HEK293T (cell line): Measurements from ENCODE around the gene CSGALNACT2.

Experiments used
- BHLHE40 ChIP-seq: fragments of 450-650 bp; IDR thresholded peaks from 2 replicates; pipeline ENCODE4 v1.6.1; 2016; ENCODE audit warnings: mild to moderate bottlenecking, moderate library complexity, borderline replicate concordance
- SP1 ChIP-seq: fragments of 450-650 bp; IDR thresholded peaks from 2 replicates; pipeline ENCODE4 v1.6.1; 2017

- TF ChIP-seq BHLHE40 (no peak), SP1 (no peak)
Observed at GRCh38 chr10:43220657-43221418, 82.6 kb downstream of the CSGALNACT2 start.
